ENCODE results near the gene GRM7. TPM values are rescaled to one million over a fixed set of nuclear protein-coding genes. Genes with fewer than 3 reads are reported as not detected.
A peak's percentile ranks its signal among the peaks of the same experiment; 100 is the strongest.

GRM7 gene
- total and polyA plus RNA-seq, 12 donors, result 0.27 to 7.8 (median 3.2) TPM; not detected in 3

DNA sequence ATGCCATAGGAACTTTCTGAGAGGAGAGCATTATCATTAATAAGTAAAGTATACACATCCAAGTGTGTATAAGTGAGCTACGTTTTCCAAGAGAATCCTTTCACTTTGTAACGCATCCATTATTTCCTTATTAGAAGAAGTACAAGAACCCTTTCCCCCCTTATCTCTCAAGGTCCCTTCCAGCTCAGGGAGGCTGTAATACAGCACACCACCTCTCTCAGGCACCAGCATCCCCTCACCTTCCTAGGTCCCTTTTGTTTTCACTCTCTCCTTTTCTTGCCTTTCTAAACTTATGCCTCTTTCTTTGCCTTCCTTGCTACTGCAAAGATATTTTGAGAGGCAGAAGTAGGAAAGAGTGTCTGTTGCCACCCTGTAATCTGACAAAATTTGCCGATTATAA, 446.0 kb downstream of the GRM7 start:
- intact Hi-C loops (cut with DNase I), result no loop called here
- DNase-seq, result no peak
- WGBS, 4 donors, result 39 to 50% (median 43%) methylated on average over 3 of the region's 3 CpGs

DNA sequence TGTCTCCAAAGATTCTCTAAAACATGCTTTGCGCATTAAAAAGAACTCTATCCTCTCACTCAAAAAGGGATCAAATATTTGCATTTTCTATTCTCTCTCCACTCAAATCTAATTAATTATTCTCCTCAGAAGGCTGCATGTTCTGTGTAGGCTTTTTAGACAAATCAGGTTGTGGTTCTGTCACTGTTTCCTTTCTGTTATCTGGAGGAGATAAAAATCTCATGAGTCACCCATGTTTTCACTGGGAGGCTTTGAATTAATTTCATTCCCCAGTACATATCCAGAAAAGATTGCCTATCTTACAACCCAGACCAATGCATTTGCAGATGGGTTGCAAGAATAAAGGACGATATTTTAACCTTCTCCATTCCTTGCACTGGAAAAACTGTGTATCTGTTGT, 446.5 kb downstream of the GRM7 start:
- H3K36me3 ChIP-seq (replicated peaks in 1 of 2), result no peaks in the 10 kb centered on the region
- H3K4me1 ChIP-seq (replicated peaks in 1 of 2), result peaks cover 0 to 30% of the 10 kb centered on the region in 2 donors
- no peaks in the 10 kb centered on the region for H3K9me3 ChIP-seq (replicated peaks in 1 of 3)
- TF ChIP-seq, protein P1, sequence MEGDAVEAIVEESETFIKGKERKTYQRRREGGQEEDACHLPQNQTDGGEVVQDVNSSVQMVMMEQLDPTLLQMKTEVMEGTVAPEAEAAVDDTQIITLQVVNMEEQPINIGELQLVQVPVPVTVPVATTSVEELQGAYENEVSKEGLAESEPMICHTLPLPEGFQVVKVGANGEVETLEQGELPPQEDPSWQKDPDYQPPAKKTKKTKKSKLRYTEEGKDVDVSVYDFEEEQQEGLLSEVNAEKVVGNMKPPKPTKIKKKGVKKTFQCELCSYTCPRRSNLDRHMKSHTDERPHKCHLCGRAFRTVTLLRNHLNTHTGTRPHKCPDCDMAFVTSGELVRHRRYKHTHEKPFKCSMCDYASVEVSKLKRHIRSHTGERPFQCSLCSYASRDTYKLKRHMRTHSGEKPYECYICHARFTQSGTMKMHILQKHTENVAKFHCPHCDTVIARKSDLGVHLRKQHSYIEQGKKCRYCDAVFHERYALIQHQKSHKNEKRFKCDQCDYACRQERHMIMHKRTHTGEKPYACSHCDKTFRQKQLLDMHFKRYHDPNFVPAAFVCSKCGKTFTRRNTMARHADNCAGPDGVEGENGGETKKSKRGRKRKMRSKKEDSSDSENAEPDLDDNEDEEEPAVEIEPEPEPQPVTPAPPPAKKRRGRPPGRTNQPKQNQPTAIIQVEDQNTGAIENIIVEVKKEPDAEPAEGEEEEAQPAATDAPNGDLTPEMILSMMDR (IDR thresholded peaks at IDR 0.05), result no peak
- TF ChIP-seq POLR2A (IDR thresholded peaks at IDR 0.05), result no peak
- WGBS, 4 donors, result 14 to 37% (median 24%) methylated on average over 2 of the region's 2 CpGs
- no peak overlapping the region for H3K27ac ChIP-seq
- H3K27me3 ChIP-seq, result no peaks in the 10 kb centered on the region
- no peak overlapping the region for H3K4me3 ChIP-seq
- no peak for DNase-seq
- intact Hi-C loops (cut with DNase I), result no loop called here

More for the DNA sequence above, 446.0 kb downstream of the GRM7 start:
- Histone ChIP-seq H3K27me3 (no peaks in the 10 kb centered on the region), H3K4me3 (no peak overlapping the region), H3K36me3 (replicated peaks in 1 of 2) (no peaks in the 10 kb centered on the region), H3K27ac (no peak overlapping the region), H3K9me3 (replicated peaks in 1 of 3) (no peaks in the 10 kb centered on the region), H3K4me1 (replicated peaks in 1 of 2) (peaks cover 0 to 30% of the 10 kb centered on the region in 2 donors)
- TF ChIP-seq, protein P1 (IDR thresholded peaks at IDR 0.05), result no peak
- no peak for TF ChIP-seq POLR2A (IDR thresholded peaks at IDR 0.05)

DNA sequence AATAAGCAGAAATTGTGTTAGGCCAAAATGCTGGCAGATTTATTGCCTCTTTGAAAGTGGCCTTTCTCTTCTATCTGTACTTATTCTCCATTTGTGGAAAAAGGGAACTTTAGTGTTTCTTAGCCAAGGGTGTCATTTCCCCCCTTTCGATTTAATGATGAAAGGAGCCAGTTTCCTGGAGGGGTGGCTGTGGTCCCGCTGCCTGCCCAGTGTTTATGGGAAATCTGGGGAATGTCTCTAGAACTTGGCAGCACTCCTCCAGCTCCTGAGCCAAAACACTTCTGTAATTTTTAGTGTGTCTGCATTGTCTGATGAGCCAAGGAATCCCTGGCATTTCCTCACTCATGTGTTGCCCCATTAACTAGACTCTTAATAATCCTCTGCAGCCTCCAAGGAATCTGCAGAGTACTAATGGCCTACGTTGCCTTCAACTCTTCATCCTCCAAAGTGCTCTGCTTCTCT, 448.8 kb downstream of the GRM7 start:
- Histone ChIP-seq H3K27ac (peak overlapping the region in 1 of 5 donors; percentile 31), H3K4me1 (replicated peaks in 1 of 2) (peaks cover 0 to 30% of the 10 kb centered on the region in 2 donors), H3K4me3 (no peak overlapping the region), H3K9me3 (replicated peaks in 1 of 3) (no peaks in the 10 kb centered on the region), H3K36me3 (replicated peaks in 1 of 2) (no peaks in the 10 kb centered on the region), H3K27me3 (no peaks in the 10 kb centered on the region)
- 12 to 25% (median 19%) methylated on average over 3 of the region's 3 CpGs for WGBS, 4 donors
- TF ChIP-seq, protein P1 (IDR thresholded peaks at IDR 0.05), result no peak
- no peak for TF ChIP-seq POLR2A (IDR thresholded peaks at IDR 0.05)
- DNase-seq, result peak; percentile 23 to 81 (median 59)
- intact Hi-C loops (cut with DNase I), result no loop called here

DNA sequence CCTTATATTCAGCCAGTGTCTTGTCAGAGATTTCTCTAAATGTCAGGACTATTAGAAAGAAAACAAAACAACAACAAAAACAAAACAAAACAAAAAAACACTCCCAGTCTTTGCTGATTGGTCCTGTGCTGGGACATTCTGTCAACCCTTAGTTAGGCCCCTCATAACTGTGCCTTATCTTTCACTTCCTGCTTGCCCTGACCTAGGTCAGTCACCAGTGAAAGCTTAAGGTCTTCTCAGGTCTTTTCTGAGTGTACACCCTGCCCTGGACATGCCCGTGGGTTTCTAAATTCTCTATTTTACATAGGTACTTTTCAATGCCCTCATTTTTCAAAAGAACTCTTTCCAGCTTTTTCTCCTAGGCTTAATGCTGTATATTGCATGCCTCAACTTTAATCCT, 454.1 kb downstream of the GRM7 start:
- Histone ChIP-seq H3K27ac (no peak overlapping the region), H3K36me3 (replicated peaks in 1 of 2) (no peaks in the 10 kb centered on the region), H3K27me3 (no peaks in the 10 kb centered on the region), H3K4me3 (no peak overlapping the region), H3K9me3 (replicated peaks in 1 of 3) (no peaks in the 10 kb centered on the region), H3K4me1 (replicated peaks in 1 of 2) (peaks cover 0 to 3% of the 10 kb centered on the region in 2 donors)
- intact Hi-C loops (cut with DNase I), result no loop called here
- WGBS, 4 donors, result 79 to 90% (median 82%) methylated on average over 1 of the region's 1 CpG
- DNase-seq, result no peak
- TF ChIP-seq POLR2A (IDR thresholded peaks at IDR 0.05), result no peak
- TF ChIP-seq, protein P1 (IDR thresholded peaks at IDR 0.05), result no peak

Data from adrenal gland (tissue), 12 donors.